IPS-NIHi11 (cell line): ENCODE data around the gene MAPK4.
"Not testable (repeated sequence)": the region's sequence is repeated elsewhere in the genome, so short reads cannot be mapped to it uniquely, and the experiment has no call there.

ENCODE experiments used
- DNase-seq: peaks from one replicate; pipeline ENCODE4 v3.0.0; 2012; ENCODE audit warnings: mixed read lengths, low spot score

Gene MAPK4

GRCh38 chr18:50573679-50574078 lies 13.8 kb downstream of the MAPK4 start:
- DNase-seq, result no peak

GRCh38 chr18:50578030-50578429 lies 18.1 kb downstream of the MAPK4 start:
- DNase-seq, result no peak

- DNase-seq, result no peak
Measured at GRCh38 chr18:50578651-50579050, 18.8 kb downstream of the MAPK4 start.

DNA sequence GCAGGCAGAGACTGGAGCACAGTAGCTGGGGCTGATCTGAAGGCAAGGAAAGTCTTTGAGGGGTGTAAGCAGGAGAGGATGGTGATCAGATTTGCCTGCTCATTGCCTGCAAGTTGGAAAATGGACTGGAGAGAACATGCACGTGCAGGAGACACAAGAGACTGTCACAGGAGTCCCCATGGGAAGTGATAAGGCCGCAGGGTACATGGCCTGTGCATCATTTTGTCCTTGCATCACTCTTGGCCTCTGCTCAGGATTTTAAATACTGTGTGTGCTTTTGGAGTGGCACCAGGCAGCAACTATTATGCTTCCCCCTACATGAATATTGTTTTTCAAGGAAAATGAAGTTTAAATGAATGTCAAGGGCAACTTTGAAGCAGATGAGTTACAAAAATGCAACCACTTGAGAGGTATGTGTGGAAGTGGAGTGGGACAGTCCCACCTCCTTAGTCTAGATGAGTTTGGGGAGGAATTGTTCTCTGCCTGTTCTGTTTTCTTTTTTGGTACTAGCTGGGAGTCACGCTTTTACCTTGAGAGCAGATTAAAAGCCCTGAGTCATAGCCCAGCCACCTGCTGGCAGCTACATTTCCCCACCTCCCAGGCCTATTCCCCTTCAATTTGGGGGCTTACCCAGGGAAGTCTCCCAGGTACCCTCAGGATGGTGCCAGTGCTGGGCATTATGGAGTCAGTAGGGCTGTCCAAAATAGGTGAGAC lies 19.3 kb downstream of the MAPK4 start:
- DNase-seq, result no peak

- no peak for DNase-seq
Measured at GRCh38 chr18:50581517-50581916, 21.6 kb downstream of the MAPK4 start.

GRCh38 chr18:50582500-50582899 lies 22.6 kb downstream of the MAPK4 start:
- DNase-seq, result no peak

GRCh38 chr18:50586710-50587109 lies 26.8 kb downstream of the MAPK4 start:
- DNase-seq, result no peak

GRCh38 chr18:50590593-50590992 lies 30.7 kb downstream of the MAPK4 start:
- DNase-seq, result no peak

- DNase-seq, result no peak
Measured at GRCh38 chr18:50594012-50594411, 34.1 kb downstream of the MAPK4 start.

- DNase-seq, result no peak
Measured at GRCh38 chr18:50594942-50595341, 35.1 kb downstream of the MAPK4 start.

GRCh38 chr18:50602466-50602865 lies 42.6 kb downstream of the MAPK4 start:
- no peak for DNase-seq

GRCh38 chr18:50606609-50607008 lies 46.7 kb downstream of the MAPK4 start:
- DNase-seq, result no peak

GRCh38 chr18:50607378-50607926 lies 47.6 kb downstream of the MAPK4 start:
- no peak for DNase-seq

DNA sequence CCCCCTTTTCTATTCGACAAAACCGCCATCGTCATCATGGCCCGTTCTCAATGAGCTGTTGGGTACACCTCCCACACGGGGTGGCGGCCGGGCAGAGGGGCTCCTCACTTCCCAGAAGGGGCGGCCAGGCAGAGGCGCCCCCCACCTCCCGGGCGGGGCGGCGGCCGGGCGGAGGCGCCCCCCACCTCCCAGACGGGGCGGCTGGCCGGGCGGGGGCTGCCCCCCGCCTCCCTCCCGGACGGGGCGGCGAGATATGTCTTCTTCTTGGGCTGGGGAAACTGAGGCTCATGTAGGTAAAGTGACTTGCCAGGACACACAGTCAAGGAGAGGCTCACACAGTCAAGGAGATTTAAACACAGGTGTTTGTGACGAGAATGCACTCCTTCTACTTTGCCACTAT lies 49.3 kb downstream of the MAPK4 start:
- DNase-seq, result not testable (repeated sequence)

- no peak for DNase-seq
Measured at GRCh38 chr18:50610349-50610748, 50.5 kb downstream of the MAPK4 start.

GRCh38 chr18:50611529-50611941 lies 51.6 kb downstream of the MAPK4 start:
- no peak for DNase-seq

DNA sequence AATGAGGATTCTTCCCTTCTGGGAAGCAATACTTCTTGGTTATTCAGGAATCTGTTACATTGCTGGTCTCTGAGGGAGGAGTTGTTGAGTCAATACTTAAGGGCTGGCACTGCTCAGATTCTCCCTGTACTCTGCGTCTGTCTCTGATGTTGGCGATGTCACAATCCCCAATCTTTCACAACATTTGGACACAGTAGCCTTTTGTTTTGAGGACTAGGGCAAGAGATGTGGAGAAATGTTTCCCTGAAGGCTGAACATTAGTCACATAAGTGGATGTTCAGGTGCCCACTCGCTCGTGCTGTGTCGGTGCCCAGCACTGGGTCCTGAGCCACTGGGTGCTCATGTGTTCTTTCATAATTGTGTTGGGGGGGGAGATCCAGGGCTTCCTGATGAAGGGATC lies 55.0 kb downstream of the MAPK4 start:
- no peak for DNase-seq

DNA sequence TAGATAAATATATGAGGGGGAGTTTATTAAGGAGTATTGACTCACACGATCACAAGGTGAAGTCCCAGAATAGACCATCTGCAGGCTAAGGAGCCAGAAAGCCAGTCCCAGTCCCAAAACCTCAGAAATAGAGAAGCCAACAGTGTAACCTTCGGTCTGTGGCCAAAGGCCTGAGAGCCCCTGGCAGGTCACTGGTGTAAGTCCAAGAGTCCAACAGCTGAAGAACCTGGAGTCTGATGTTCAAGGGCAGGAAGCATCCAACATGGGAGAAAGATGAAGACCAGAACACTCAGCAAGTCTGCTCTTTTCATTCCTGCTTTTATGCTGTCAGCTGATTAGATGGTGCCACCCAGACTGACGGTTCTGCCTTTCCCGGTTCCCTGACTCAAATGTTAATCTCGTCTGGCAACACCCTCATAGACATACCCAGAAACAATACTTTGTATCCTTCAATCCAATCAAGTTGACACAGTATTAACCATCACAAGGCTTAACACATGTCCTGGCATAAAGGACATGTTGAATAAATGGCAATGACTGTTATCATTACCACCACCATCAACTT lies 56.7 kb downstream of the MAPK4 start:
- no peak for DNase-seq

- no peak for DNase-seq
Measured at GRCh38 chr18:50619861-50620275, 60.0 kb downstream of the MAPK4 start.

GRCh38 chr18:50620319-50620718 lies 60.4 kb downstream of the MAPK4 start:
- no peak for DNase-seq

DNA sequence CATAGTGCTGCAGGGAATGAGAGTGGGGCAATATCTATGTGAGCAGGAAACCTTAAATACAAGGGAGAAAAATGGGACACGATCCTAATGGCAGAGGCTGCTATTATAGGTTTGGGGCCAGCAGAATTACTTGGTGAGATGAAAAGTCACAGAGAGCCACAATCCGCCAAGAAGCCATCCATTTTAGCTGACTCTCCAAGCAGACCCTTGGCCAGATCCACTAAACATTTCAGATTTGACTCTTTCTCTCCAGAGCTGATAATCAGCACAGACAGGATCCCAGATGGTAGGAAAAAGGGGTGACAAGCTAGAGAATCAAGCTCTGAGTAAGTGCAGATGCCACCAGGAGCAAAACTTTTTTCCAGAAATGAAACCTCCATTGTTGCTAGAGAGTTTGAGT lies 61.5 kb downstream of the MAPK4 start:
- DNase-seq, result no peak

- DNase-seq, result no peak
Measured at GRCh38 chr18:50622320-50622719, 62.4 kb downstream of the MAPK4 start.

- DNase-seq, result no peak
Measured at GRCh38 chr18:50622865-50623393, 63.0 kb downstream of the MAPK4 start.
